B cell (primary cell): Measurements from ENCODE around the gene XPO4. TPM values are rescaled to one million over a fixed set of nuclear protein-coding genes. Genes with fewer than 3 reads are reported as not detected.

Experiments used
- ATAC-seq: fragments of 200-7000 bp; cut with Tn5 transposase; one replicate; pipeline ENCODE4 v1.10.0; 2021; ENCODE audit warnings: low read depth, mild to moderate bottlenecking, moderate number of reproducible peaks, moderate library complexity
- CTCF ChIA-PET: fragments of 350-600 bp; sonication (Branson Sonifier 250); formaldehyde crosslinking; loops from one replicate; lab custom pipeline; 2021; ENCODE audit warnings: antibody characterized with exemption, inconsistent platforms; lab: Charles Lee
- POLR2A ChIA-PET: fragments of 350-600 bp; sonication (Branson Sonifier 250); formaldehyde crosslinking; loops from one replicate; lab custom pipeline; 2021; ENCODE audit warnings: antibody characterized with exemption; lab: Charles Lee
- DNase-seq: peaks from one replicate; pipeline ENCODE4 v3.0.0; 2013
- H2AFZ ChIP-seq: 2 replicates; pipeline ENCODE4 v1.6.1; 2012; ENCODE audit warnings: mild to moderate bottlenecking, low read depth, low read length; ENCODE audit not compliant: insufficient read depth, poor library complexity, severe bottlenecking
- H3K27ac ChIP-seq, 2 donors: 1 replicate in 1 of 2; 2 replicates in 1 of 2; pipeline ENCODE4 v1.5.1; 2012 to 2013; ENCODE audit warnings: low read length in 2 of 2, mild to moderate bottlenecking in 2 of 2, moderate library complexity in 1 of 2
- H3K27me3 ChIP-seq, 4 experiments: fragments of 200-600 bp in 1 of 4; sonication (generic) in 1 of 4; replicated peaks in 1 of 4; 1 replicate in 2 of 4; 2 replicates in 2 of 4; pipeline versions ENCODE4 v1.6.1 to v1.7.0; 2013 to 2016; ENCODE audit warnings: low read length in 3 of 4, mild to moderate bottlenecking in 2 of 4, mixed read lengths in 1 of 4, moderate library complexity in 1 of 4; ENCODE audit not compliant: insufficient read depth in 4 of 4, control insufficient read depth in 3 of 4; ENCODE audit errors: control extremely low read depth in 1 of 4
- H3K36me3 ChIP-seq, 2 experiments: replicated peaks in 1 of 2; 1 replicate in 1 of 2; 2 replicates in 1 of 2; pipeline versions ENCODE4 v1.6.1 to v1.7.1; 2013; ENCODE audit warnings: low read length in 1 of 2; ENCODE audit not compliant: insufficient read depth in 2 of 2, control insufficient read depth in 1 of 2; ENCODE audit errors: control extremely low read depth in 1 of 2, extremely low read depth in 1 of 2
- H3K4me1 ChIP-seq, 2 donors: fragments of 200-600 bp in 1 of 2; sonication (generic) in 1 of 2; 1 replicate in 1 of 2; 2 replicates in 1 of 2; pipeline versions ENCODE4 v1.5.1 to v1.6.1; 2013 to 2017; ENCODE audit warnings: low read length in 2 of 2; ENCODE audit not compliant: control insufficient read depth in 2 of 2, insufficient read depth in 2 of 2
- H3K4me2 ChIP-seq: replicated peaks from 2 replicates; pipeline ENCODE3; 2012; ENCODE audit warnings: mild to moderate bottlenecking, low read depth, low read length; ENCODE audit not compliant: poor library complexity, severe bottlenecking
- H3K4me3 ChIP-seq, 5 experiments: fragments of 200-600 bp in 1 of 5; sonication (generic) in 1 of 5; 1 replicate in 3 of 5; 2 replicates in 2 of 5; pipeline versions ENCODE4 v1.5.1 to v1.7.0; 2011 to 2016; ENCODE audit warnings: low read length in 4 of 5, mild to moderate bottlenecking in 4 of 5, low read depth in 2 of 5, control low read depth in 1 of 5, moderate library complexity in 1 of 5; ENCODE audit not compliant: insufficient read depth in 1 of 5; ENCODE audit errors: control extremely low read depth in 1 of 5, extremely low read depth in 1 of 5
- H3K79me2 ChIP-seq: fragments of 200-600 bp; sonication (generic); one replicate; pipeline ENCODE4 v1.6.0; 2016; ENCODE audit warnings: low read length; ENCODE audit not compliant: control insufficient read depth, insufficient read depth
- H3K9ac ChIP-seq: fragments of 200-600 bp; sonication (generic); 2 replicates; pipeline ENCODE4 v1.6.1; 2017; ENCODE audit warnings: mild to moderate bottlenecking, low read length, moderate library complexity
- H3K9me3 ChIP-seq, 3 donors: one replicate each; pipeline versions ENCODE4 v1.6.1 to v1.7.1; 2013; ENCODE audit warnings: low read length in 2 of 3; ENCODE audit not compliant: control insufficient read depth in 2 of 3, insufficient read depth in 1 of 3; ENCODE audit errors: control extremely low read depth in 1 of 3
- H4K20me1 ChIP-seq: 2 replicates; pipeline ENCODE4 v1.6.0; 2012; ENCODE audit warnings: mild to moderate bottlenecking, low read length; ENCODE audit not compliant: insufficient read depth, control insufficient read depth, poor library complexity, severe bottlenecking
- H3K27ac Mint-ChIP-seq: one replicate; pipeline ENCODE4 v1.8.0; 2021; ENCODE audit warnings: mixed read lengths
- H3K27me3 Mint-ChIP-seq: one replicate; pipeline ENCODE4 v1.8.0; 2021; ENCODE audit warnings: mixed read lengths
- H3K4me1 Mint-ChIP-seq: one replicate; pipeline ENCODE4 v1.8.0; 2021; ENCODE audit warnings: mixed read lengths
- H3K4me3 Mint-ChIP-seq: one replicate; pipeline ENCODE4 v1.8.0; 2021; ENCODE audit warnings: mixed read lengths
- H3K9me3 Mint-ChIP-seq: one replicate; pipeline ENCODE4 v1.8.0; 2022; ENCODE audit warnings: mixed read lengths; ENCODE audit not compliant: insufficient read depth
- CTCF ChIP-seq: fragments of 200-600 bp; IDR thresholded peaks from one replicate; pipeline ENCODE4 v1.8.0; 2022; ENCODE audit warnings: antibody characterized with exemption, mild to moderate bottlenecking
- EZH2 ChIP-seq: IDR thresholded peaks from 2 replicates; pipeline ENCODE4 v1.6.1; 2012; ENCODE audit warnings: borderline replicate concordance, low read depth, mild to moderate bottlenecking, moderate library complexity, low read length; ENCODE audit not compliant: insufficient read depth, poor library complexity, severe bottlenecking
- WGBS: methylation state at CpG from one replicate; pipeline ENCODE4 v1.1.5; 2013; ENCODE audit warnings: missing lambda C conversion rate; ENCODE audit not compliant: insufficient coverage; 5-methylcytosine and 5-hydroxymethylcytosine counted together
- intact Hi-C: fragments of 100-400 bp; cut with micrococcal nuclease; formaldehyde crosslinking; loops from one replicate; pipeline ENCODE4 v1.10.0; 2022
- polyA plus RNA-seq: library from polyadenylated mRNA; depleted of rRNA; stranded (reverse); fragments of >200 nt; gene quantifications from 2 replicates; pipeline ENCODE4 v1.2.3, GENCODE V29; 2012
- total RNA-seq, 2 donors: library from RNA; stranded (reverse); fragments of 120-200 nt in 1 of 2; gene quantifications; 1 replicate in 1 of 2; 2 replicates in 1 of 2; pipeline versions ENCODE4 v1.2.3 to v1.2.4, GENCODE V29; 2013 to 2022

Gene XPO4
- total and polyA plus RNA-seq, 2 donors (not counting 1 experiment from before 2014, with no cell fraction given) = 6.2 to 25.9 TPM

GRCh38 chr13:20940083-20940482, 37.5 kb upstream of the XPO4 start:
- Histone ChIP-seq H3K4me3 (no peak overlapping the region), H3K9ac (no peak overlapping the region), H3K27ac (no peak overlapping the region), H3K27me3 (peaks cover 0 to 3% (median 0%) of the 10 kb centered on the region in 4 experiments), H3K79me2 (no peaks in the 10 kb centered on the region), H3K4me2 (no peak overlapping the region), H3K36me3 (no peaks in the 10 kb centered on the region), H4K20me1 (no peaks in the 10 kb centered on the region), H3K4me1 (peaks cover 0 to 3% of the 10 kb centered on the region in 2 donors), H2AFZ (no peak overlapping the region), H3K9me3 (no peaks in the 10 kb centered on the region)
- CTCF ChIA-PET = no interaction called here
- Mint-ChIP-seq H3K4me3 (no peak overlapping the region), H3K27ac (no peak overlapping the region), H3K4me1 (peaks cover 2% of the 10 kb centered on the region), H3K27me3 (peaks cover 28% of the 10 kb centered on the region), H3K9me3 (no peaks in the 10 kb centered on the region)
- no peak for ATAC-seq
- POLR2A ChIA-PET = no interaction called here
- no CpG with 5 or more reads among the region's 3 CpGs for WGBS
- DNase-seq = no peak
- no peak for TF ChIP-seq CTCF
- TF ChIP-seq EZH2 = no peak
- intact Hi-C loops = no loop called here

- no peaks in the 10 kb centered on the region for H3K9me3 ChIP-seq
- H3K9me3 Mint-ChIP-seq = no peaks in the 10 kb centered on the region
- no peak overlapping the region for H3K27ac Mint-ChIP-seq
- H3K4me3 ChIP-seq = no peak overlapping the region
- CTCF ChIA-PET = no interaction called here
- ATAC-seq = no peak
- peaks cover 0 to 3% (median 0%) of the 10 kb centered on the region in 4 experiments for H3K27me3 ChIP-seq
- intact Hi-C loops = no loop called here
- H3K4me3 Mint-ChIP-seq = no peak overlapping the region
- 88% methylated on average over 3 of the region's 4 CpGs for WGBS
- H3K4me1 ChIP-seq = peaks cover 0 to 3% of the 10 kb centered on the region in 2 donors
- H4K20me1 ChIP-seq = no peaks in the 10 kb centered on the region
- no peak overlapping the region for H3K27ac ChIP-seq
- no peak overlapping the region for H3K4me2 ChIP-seq
- H3K9ac ChIP-seq = no peak overlapping the region
- no peak overlapping the region for H2AFZ ChIP-seq
- no peaks in the 10 kb centered on the region for H3K36me3 ChIP-seq
- peaks cover 2% of the 10 kb centered on the region for H3K4me1 Mint-ChIP-seq
- no peak for TF ChIP-seq CTCF
- no peak for TF ChIP-seq EZH2
- POLR2A ChIA-PET = no interaction called here
- H3K27me3 Mint-ChIP-seq = peaks cover 26% of the 10 kb centered on the region
- no peak for DNase-seq
- no peaks in the 10 kb centered on the region for H3K79me2 ChIP-seq
Measured at GRCh38 chr13:20939662-20940061, 37.1 kb upstream of the XPO4 start.
